Tongue (tissue), 2 donors: ENCODE data around the gene PSMB7. TPM values are rescaled to one million over a fixed set of nuclear protein-coding genes. Genes with fewer than 3 reads are reported as not detected.

Experiments
- DNase-seq: peaks from one replicate; pipeline ENCODE4 v3.0.0-alpha.2; 2015
- total RNA-seq: library from RNA; depleted of rRNA; stranded (reverse); fragments of >200 nt; gene quantifications from one replicate; pipeline ENCODE4 v1.2.3, GENCODE V29; 2014

PSMB7 gene
- total RNA-seq, 1 donor from 2014 or later, result 178 TPM

DNA sequence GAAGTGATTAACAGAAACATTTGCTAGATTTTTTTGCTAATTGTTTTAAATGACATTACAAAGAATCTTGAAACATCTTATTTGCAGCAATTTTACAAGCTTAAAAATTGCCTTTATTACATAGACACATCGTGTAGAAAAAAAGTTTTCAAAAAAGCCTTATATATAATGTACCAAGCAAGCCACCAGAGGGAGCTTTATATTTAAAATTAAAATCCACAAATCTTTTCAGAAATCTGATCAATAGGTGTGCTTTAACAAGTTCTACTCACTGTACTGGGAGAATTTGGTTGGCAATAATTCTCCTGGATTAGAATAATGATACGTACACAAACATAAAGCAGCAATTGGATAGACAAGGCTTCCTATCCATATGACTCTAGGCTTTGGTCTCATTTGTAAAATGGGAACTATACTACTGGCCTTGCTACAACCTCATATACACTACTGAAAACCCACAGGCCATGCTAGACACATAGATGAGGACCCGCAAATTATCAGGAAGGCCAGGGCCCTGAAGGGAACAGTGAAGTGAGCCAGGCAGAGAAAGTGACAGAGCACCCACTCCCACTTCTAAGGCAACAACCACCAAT, 4.8 kb downstream of the PSMB7 start:
- DNase-seq, result no peak

DNA sequence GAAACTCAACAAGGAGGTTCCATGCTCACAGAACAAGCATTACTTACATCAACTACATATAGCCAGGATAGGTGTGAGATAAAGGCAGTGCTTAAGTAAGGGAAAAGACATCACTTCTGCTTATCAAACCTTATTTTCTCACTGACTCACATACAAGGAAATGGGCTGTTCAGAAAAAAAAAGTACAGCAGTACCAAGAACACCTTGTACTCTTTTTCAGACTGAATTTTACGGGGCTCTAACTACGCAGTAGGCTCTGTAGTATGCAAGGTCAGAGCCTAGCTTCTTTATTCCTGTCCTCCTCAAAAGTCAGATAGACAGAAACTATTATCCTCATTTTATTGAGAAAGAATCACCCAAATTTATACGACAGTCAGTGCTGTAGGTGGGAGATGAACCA, 5.8 kb downstream of the PSMB7 start:
- no peak for DNase-seq

DNA sequence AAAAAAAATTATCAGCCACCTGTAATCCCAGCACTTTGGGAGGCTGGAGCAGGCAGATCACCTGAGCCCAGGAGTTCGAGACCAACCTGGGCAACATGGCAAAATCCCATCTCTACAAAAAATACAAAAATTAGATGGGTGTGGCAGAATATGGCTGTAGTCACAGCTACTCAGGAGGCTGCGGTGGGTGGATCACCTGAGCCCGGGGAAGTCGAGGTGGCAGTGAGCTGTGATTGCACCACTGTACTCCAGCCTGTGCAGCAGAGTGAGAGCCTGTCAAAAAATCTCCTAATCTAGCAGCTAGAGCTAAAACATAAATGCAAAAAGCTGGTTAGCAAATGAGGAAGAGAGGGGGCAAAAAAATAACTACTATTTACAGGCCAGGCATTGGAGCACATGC, 12.0 kb downstream of the PSMB7 start:
- no peak for DNase-seq

DNA sequence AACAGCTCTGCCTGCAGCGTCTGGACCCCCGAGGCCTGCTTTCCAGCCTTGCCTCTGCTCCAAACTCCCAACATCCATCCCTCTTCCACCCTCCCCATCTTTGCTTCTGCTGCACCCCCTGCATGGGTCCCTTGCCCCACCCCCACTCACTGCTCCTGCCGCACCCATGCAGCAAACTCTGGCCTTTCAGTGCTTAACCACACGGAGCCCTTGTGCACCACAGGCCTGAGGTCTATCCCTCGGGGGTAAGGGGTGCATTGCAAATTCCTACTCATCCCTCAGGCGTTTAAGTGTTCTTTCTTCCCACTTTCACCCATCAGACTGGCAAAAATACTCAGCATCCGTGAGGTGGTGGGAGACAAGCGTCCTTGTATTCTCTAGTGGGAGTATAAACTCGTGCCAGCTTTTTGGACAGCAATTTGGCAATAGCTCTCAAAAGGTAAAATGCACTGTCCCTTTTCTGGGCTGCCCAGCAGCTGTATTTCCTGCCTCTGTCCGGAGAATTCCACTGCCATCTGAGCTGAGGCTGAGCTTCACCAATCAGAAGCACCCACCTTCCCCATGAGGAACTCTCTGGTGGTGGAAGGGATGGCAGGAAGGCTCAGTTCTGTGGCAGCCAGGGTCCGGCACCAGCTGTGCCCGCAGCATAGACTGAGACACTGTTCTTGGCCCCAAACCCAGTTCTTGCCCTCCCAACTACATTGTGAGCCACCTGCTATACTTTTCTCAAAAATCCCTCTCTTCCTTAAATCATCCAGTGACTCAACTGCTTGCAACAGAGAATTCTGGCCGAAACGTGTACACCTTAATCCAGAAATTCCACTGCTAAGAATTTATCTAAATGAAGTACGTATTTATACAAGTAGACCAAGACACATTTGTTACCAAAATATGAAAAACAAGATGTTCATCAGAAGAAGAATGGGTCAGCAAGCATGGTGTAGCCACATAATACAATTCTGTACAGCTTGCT, 15.0 kb downstream of the PSMB7 start:
- peak; percentile 74 for DNase-seq

DNA sequence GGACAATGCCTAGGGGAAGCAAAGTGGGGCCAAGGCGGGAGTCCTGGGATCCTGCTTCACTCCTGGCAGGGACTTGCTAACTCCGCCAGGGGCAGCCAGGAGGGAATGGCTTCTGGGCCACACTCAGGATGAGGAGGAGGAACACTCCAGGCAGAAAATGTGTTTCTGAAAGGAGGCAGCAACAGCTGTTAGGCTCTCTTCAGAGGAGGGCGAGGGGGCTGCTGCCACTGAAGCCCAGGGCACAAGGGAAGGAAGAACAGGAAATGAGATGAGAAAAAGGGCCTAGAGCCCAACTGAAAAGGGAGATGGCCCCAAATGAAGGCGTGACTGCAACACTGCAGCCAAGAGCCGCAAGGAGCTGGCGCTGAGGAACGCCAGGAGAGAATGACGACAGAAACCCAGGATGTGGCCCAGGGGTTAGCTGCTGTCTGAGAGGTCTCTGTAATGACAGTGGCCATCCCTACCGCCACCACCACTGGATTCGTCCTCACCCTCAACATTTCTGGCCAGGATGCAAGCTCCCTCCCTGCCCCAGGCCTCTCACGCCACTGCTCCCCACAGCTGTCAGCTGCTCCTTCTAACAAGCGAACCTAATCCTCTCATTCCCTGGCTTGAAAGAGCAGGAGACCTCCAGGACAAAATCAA, 15.8 kb downstream of the PSMB7 start:
- peak; percentile 95 for DNase-seq

DNA sequence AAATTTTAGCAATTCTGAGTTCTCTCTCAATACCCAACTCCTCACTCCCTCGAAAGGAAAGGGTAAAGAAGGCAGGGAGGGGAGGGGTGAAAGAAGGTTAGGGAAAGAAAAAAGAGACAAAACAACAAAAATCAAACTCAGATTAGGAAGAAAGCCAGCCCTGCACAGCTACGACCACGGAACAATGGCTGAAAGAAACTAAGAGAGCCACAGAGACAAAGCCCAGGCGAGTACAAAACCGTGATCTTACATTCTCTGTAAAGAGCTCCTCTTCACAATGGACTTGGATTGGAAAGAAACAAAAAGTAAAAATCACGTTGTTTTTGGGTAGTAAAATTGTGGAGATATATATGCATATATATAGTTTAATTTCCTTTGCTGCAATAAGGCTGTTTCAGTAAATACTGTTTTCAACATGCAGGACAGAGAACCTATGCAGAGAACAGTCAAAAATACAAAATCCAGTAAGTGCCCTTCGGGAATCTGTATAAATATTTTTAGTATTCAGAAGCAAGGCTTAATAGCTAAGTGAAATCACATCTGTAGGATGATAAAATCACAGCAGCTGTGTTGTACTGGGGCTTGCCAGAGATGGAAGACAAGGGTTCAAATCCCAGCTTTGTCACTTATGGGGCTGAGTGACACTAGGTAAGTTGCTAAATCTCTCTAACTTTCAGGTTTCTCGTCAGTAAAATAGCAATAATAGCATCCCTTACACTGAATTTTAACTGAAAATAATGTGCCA, 16.9 kb downstream of the PSMB7 start:
- peak; percentile 37 for DNase-seq

DNA sequence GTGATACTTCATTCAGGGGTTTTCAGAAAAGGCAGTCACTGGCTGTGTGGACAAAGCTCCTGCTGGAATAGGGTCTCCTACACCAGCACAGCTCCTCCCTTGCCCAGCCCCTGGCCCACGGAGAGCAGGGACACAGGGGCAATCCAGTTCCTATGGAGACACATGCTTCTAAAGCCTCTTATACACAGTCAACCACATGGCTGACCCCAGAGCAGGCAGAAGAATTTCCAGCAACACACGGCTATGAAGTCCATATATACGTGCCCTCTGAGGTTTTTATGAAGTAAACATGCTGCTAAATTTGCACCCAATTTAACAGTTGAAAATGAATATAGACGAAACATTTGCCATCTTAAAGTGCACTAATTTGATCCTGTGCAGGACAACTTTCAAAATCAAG, 19.4 kb downstream of the PSMB7 start:
- no peak for DNase-seq

DNA sequence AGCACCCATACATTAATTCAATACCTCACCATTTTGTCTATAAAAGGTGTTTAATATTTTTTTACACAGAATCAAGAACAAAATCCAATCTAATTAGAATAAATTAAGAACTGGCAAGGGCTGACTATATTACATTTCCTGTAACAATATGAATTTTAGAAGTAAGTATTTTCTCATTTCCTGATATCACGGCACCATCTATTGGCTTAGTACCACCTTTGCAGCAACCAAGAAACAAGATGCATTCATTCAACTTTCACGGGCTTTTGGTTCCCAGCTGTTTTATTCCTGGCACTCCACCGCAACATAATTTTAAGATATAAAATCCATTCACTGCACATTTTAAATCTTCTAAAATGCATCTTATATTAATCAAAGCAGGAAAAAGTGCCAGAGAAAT, 20.6 kb downstream of the PSMB7 start:
- no peak for DNase-seq

DNA sequence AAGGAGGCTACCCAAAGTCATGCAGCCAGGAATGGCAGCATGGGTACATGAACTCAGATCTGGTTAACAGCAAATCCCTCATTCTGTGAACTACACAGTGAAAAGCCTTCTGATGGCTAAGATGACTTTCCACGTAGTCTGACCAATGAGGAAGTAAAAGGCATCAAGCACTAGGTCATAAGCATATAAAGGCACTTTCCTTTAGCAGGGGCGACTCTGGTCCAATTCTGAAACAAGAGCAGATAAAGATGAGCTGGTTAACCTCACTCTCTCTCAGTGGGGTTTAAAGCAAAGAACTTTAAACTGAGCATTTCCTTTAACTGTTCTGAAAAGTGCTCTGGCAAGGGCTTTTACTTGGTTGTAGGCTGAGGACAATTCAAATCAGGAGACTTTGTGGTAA, 21.1 kb downstream of the PSMB7 start:
- no peak for DNase-seq

DNA sequence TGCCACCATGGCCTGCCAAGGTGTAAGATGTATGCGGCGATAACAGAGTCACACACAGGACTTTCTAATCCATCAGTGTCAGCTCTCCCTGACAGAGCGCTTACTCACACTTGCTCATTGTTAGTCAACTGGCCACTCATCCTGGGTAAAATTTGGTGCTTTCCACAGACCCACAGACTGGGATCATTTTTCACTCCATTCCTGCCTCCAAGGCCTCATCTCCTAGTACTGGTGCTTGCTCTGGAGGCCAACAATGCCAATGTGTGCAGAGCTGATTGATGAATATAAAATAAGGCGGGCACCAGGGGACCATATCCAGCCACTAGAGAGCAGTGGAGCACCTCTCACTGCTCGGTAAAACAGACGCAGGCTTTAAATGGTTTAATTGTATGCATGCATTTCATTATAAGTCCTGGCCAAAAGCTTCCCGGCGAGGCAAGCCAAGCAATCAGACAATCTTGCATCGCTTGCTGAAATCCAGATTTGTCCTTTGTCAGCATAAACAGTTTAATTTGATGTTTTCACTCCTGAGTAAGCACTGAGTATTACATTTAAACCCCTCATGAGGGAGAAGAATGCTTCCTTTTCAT, 22.3 kb downstream of the PSMB7 start:
- DNase-seq, result peak; percentile 80

DNA sequence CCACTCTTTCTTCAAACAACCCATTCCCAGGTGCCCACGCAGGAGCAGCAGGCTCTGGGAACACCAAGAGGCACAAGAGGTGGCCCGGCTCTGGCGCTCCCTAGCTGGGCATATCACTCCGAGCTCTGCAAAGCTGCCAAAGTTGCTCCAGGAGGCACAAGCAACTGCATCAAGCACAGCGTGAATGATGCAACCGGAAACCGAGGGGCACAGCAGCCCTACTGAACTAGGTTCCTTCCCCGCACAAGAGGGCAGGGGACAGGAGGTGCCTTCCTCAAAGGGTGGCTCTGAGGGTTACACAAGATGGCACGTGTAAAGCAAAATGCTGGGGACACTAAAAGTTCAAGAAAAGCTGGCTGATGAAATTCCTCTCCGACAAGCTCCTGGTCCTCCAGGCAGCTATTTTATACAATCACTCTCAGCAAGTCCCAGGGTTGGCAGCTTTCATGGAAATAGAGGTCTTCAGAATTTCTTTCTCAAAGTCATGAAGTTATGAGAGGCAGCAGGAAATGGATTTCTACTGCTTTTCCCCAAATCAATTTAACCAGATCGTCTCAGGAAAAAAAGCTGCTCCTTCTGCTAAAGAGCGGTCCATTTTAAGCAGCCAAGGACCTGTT, 22.9 kb downstream of the PSMB7 start:
- no peak for DNase-seq

DNA sequence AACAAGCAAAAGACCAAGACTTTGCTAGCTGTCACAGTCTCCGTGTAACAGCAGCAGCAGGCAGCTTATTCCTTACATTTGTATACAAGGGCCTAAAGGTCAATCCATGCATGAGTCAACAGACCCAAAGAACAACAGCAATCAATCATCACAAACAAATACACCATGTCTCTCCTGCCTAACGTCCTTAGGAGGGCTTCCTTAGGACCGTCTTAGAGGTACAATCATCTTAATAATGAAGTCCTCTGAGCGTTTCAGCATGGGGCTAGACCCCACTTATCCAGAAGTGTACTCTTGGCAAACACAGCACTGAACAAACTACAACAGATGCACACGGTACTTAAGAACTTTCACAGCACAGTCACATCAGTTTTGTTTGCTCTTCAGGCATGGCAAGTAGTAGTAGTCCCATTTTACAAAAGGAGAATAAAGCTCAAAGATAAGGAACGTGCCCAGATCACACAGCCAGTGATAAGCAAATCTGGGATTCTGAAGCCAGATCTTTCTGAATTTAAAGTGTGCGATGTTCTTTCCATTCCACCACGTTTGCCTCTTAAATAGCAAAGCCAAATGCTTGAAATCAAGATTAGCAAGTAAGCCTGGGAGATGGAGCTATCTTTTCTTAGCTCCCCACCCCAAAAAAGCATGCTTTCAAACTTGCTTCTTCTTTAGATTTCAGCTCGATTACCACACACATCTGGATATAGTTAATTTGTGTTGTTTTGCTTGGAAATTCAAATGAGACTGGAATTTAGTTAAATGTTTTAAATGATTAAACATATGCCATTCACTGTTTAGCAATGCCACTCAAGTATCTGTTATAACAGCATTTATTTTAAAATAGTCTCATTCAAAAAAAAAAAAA, 24.2 kb downstream of the PSMB7 start:
- DNase-seq, result peak; percentile 34

DNA sequence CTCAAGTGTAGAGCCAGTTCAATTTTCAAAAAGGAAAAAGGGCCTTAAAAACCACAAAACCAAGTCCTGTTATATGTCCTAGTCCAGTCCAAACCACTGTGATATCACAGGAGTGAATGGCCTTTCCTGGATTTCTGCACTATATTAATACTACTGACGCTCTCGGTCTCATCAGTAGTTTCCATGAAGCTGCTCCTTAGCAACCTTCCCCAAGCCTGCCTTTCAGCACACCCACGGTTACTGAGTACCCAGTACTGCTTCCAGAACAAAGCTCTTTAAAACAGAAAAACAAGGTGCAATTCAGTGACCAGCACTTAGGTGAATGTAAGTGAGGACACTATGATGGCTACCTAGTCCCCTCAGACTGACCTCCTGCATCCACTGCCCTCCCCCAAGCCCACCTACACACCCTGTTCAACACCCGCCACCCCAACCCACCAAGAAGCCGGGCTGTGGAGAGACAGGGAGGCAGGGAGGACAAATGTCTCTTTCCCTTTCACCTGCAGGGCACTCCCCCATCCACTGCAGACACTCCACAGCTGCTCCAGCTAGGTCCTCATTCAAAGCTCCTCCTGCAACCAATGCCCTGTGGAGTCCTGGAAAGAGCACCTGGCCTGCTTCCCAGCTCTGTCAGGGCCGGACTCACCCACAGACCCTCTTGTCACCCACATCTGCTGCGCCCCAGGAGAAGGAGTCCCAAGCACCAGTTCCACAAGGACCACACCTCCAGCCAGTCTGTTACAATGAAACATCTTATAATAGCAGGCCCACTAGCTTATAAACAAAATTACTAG, 25.9 kb downstream of the PSMB7 start:
- no peak for DNase-seq

DNA sequence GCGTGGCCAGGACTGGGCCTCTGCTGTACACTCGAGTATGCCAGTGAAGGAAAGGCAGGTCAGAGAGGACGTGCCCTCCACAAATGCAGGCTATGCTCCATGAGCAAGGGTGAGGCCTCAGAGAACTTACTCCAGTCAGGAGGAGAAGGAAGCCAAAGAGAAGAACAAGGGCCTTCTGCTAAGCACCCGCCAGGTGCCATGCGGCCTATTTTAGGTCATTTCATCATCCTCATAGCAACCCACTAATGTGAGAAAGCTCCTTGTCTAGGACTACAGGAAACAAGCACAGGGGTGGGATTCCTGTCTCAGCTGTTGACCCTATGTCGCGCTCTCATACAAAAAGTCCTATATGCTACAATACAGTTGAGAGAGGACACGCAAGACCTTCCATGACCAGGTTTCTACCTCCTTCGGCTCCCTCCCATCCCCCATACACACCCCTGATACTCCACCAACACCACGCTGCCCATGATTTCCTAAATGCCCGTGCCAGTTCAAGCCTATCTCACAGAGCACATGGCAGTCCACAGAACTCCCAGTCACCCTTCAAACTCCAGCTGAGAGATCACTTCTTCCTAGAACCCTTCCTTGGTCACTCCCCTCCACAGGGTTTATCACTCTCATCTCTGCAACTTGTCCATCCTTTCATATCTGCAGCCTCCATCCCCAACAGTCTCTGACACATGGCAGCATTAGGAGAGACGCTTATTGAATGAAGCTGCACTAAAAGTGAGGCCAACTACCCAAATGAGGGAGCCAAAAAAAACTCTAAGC, 26.8 kb downstream of the PSMB7 start:
- DNase-seq, result no peak

DNA sequence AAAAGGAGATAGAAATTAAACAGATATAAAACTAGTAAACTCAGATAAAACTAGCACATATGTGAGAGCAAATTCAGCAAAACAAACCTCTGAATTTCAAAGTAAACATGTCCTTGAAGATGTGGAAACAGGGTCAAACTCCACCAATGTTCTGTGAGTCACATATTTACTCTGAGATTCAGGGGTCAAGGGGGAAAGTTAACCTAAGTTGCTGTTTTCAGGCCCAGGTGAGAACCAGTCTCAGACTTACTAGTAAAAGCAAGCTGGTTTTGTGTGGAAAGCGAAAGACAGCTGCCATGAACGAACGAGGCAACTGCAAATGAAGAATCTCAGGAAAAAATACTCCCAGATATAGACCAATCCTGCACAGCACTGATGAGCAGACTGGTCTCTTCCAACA, 29.0 kb downstream of the PSMB7 start:
- DNase-seq, result no peak

DNA sequence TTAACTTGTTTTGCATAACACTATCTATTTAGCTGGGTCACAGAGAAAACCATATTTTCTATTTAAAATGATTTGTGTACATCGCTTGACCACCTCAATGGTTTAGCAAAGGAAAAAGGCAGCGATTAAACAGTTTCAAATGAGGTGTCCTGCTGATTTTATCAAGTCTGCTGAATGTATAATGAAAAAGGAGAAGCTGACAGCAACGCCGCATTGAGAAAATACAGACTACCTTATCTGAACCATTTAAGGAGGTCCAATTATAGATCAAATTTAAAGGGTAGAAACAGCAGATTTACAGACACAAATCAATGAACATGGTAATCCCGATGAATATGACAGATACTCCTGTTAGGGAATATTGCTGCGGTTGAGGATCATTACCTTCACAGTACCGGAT, 29.6 kb downstream of the PSMB7 start:
- DNase-seq, result no peak

DNA sequence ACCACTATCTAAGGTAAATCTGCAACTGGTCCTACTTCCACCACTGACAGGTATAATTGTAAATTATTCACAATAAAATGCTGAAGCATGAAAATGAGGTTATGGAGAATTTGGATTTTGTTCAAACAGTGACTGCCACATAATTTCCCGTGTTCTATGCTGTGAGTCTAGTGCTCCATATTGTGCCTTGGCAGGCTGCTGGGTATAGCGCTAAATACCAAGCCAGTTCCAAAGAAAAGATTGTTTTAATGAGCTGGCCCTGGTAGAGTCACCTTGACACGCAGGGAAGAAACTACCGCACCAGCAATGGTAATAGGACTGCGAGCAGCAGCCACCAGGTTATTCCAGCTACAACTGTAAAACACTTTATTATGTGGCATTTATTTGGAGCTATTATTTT, 30.4 kb downstream of the PSMB7 start:
- DNase-seq, result no peak

DNA sequence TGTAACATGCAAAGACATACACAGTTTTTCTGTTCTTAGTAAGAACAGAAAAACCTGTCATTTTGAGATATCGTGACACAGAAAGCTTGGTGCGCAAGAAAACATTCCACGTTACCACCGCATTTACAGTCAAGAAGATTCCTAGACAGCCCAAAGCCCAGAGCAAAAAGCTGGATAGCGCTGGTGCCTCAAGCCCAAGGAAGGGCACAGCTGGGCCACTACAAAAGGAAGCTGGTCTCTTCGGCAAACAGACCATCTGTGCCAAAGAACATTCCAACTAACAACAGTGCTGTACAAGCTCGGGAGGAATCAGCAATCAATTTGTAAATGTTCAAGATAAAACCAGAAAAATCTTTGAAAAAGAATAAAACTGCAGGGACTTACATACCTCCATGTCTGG, 31.0 kb downstream of the PSMB7 start:
- no peak for DNase-seq
